Stimulated activated CD8-positive, alpha-beta memory T cell treated with anti-CD3 and anti-CD28 coated beads, Interleukin-4, amount 100 ng/mL, for 48 hours (primary cell): Measurements from ENCODE around the gene SVIL.
"Not testable (repeated sequence)": the region's sequence is repeated elsewhere in the genome, so short reads cannot be mapped to it uniquely, and the experiment has no call there.

Source experiments
- DNase-seq: peaks from one replicate; pipeline ENCODE4 v3.0.0-alpha.2; 2020

Gene SVIL

GRCh38 chr10:29479081-29479925 lies 155.5 kb downstream of the SVIL start:
- DNase-seq: no peak

- no peak for DNase-seq
Measured at GRCh38 chr10:29473406-29474100, 161.2 kb downstream of the SVIL start.

DNA sequence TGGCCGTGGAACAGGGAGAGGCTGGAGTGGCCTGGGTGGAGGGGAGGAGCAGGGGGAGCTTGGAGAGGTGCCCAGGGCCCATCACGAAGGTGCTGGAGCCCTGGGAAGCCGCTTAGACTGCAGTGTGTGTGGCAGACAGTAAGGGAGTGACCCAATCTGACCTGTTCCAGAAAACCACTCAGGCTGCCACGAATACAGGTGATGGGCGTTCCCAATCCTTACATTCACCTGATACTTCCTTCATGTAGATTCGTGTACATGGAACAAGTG lies 161.7 kb downstream of the SVIL start:
- DNase-seq: no peak

DNA sequence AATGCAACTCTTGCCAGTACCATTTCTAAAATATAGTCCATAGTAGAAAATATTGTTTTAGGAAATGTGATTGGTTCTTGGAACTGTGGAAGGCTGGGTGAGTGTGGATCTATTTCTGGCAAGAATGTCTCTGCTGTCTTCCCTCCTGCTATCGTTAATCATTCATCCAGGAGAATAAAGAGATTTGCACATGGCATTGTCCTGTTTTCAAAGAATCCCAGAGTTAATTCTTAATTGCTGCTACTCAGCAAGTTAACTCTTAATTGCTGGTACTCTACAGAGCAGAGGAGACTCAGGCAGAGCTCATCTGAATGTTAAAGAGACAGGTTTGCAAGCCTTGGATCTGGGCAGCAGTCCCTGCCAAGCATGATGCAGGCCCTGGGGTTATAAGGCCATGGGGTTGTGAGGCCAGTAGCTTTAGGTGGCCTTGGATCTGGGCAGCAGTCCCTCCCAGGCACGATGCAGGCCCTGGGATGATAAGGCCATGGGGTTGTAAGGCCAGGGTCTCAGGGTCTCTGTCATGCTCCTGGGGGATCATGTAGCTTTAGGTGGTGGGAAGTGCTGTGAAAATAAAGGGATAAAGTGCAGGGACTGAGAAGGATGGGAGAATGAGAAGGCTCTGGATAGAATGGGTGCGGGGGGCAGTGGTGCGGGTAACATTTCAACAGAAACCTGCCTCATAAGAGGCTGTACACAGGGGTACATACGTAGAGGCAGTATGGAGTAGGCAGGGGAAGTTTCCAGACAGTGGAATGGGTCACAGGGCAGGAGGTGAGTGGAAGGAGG lies 162.3 kb downstream of the SVIL start:
- no peak for DNase-seq

- no peak for DNase-seq
Measured at GRCh38 chr10:29471544-29471859, 163.3 kb downstream of the SVIL start.

DNA sequence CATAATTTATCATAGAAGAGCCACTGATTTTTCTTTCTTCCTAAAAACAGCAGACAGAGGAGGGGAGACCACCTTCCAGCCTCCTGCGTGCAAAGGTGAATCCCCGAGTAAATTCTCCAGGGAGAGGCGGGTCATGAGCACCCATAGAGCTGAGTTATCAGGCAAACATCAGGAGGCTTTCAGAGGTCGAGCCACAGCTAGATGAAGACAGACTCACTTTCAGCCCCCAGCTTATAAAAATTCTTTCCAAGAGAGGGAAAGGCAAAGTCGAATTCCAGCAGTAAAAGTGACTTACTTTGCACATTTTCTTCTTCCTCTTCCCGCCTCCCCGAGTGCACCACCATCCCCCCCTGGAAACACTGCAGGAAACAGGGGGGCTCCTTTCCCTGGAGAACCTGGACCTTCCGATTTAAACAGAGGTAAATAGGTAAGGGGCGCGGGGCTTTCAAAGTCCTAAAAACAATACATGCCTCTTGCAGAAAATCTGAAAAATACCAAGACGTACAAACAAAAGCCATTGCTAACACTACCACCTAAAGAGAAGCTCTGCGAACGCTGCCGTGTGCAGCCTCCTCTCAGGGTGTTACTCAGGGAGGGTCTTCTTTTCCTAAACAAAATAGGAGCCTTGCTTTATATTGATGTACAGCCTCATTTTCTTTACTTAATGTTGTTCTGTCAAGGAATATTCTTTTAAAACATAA lies 163.8 kb downstream of the SVIL start:
- DNase-seq: no peak

- DNase-seq: peak; percentile 64
Measured at GRCh38 chr10:29470355-29470705, 164.4 kb downstream of the SVIL start.

DNA sequence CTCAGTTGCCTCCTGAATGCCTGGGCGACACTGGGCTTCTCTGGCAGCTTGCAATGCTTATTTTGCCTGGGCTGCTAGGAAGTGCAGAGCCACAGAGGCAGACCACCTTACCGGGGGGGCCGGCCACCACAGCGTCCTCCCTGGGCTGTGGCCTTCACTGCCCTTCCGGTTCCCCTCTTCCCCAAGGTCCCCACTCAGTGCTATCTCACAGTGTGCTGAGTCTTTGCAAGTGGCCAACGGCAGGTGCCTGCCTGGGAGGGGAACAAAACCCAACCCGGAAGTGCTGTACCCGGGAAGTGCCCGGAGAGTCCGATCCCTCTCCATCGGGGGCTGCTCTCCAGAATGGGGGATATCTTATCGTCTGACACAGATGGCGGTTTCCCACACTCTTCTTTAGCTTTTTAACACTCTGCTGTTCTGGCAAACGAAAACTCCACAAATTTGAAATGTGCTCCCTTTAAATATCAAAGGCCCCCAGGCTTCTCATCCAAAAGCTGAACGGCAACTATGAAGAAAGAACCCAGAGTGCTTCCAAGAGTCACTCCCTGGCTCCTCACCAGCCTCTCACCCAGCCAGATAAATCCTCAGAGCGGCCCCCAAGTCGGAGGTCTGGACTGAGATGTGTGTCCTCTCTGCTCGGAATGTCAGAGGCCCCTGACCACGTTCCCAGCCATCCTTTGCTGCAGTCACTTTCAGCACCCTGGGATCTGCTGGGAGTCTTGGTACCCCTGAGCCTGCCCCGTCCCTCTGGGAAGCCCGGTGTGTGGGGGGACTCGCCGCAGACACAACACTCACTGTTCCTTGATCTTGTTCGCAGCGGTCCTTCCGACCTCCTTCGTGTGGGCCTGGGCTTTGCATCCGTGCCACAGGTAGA lies 165.1 kb downstream of the SVIL start:
- no peak for DNase-seq

- DNase-seq: no peak
Measured at GRCh38 chr10:29465384-29465783, 169.4 kb downstream of the SVIL start.

- not testable (repeated sequence) for DNase-seq
Measured at GRCh38 chr10:29464671-29465171, 170.1 kb downstream of the SVIL start.

- no peak for DNase-seq
Measured at GRCh38 chr10:29461042-29461441, 173.7 kb downstream of the SVIL start.

DNA sequence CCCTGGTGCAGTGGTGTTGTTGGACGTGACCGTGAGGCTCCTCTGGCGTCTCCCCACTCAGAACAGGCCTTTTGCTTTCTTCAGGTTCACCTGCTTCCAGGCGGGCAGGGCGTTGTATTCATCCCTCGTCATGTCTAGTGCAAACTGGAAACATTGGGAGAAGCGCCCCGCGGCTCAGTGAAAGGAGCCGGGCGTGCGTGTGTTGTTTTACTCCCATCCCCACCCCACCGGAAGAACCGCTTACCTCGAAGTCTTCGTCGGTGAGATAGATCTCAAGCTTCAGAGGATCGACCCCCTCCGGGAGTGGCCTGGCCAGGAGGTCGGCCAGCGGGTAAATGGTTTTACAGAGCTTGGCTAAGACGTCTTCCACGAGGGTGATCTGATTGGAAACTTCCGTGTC lies 176.6 kb downstream of the SVIL start:
- DNase-seq: not testable (repeated sequence)

- no peak for DNase-seq
Measured at GRCh38 chr10:29455095-29455494, 179.7 kb downstream of the SVIL start.

DNA sequence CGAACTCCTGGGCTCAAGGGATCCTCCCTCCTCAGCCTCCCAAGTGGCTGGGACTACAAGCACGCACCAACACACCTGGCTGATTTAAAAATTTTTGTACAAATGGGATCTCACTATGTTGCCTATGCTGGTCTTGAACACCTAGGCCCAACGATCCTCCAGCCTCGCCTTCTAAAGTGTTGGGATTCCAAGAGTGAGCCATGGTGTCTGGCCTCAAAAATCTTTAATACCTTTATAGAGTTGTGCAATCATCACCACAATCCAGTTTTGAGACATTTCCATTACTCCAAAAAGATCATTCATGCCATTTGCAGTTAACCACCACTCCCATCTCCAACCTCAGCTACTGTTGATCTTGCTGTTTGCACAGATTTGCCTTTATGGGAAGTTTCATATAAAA lies 180.5 kb downstream of the SVIL start:
- no peak for DNase-seq

DNA sequence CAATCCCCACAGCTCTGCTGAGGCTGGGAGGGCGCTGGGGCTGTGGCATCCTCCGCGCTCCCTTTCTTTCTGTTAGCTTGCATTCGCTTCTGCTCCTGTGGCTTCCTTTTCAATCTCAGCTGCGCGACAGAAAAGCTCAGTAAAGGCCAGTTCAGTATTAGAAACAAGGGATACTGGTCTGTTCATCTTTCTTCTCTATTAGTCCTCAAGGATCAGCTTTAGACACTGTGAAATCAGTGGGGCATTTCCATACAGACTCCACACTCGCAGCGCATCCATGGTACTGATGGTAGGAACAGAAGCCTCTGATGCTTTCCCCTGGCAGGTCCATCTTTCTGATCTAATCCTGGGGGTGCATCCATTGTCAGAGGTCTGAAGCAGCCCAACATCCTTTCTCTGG lies 182.2 kb downstream of the SVIL start:
- no peak for DNase-seq

DNA sequence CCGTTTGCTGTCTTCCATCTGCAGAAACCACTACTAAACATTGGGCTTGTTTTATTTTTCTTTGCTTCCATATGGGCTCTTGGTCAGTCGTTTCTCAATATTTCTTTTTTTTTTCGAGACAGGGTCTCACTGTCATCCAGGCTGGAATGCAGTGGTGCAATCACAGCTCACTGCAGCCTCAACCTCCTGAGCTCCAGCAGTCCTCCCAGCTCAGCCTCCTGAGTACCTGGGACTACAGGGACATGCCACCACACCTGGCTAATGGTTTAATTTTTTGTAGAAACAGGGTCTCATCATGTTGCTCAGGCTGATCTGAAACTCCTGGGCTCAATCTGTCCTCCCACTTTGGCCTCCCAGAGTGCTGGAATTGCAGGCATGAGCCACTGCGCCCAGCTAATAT lies 182.8 kb downstream of the SVIL start:
- DNase-seq: no peak

- DNase-seq: no peak
Measured at GRCh38 chr10:29450405-29450804, 184.4 kb downstream of the SVIL start.

GRCh38 chr10:29448756-29449592 lies 185.8 kb downstream of the SVIL start:
- peak; percentile 92 for DNase-seq

GRCh38 chr10:29448125-29448524 lies 186.6 kb downstream of the SVIL start:
- no peak for DNase-seq

DNA sequence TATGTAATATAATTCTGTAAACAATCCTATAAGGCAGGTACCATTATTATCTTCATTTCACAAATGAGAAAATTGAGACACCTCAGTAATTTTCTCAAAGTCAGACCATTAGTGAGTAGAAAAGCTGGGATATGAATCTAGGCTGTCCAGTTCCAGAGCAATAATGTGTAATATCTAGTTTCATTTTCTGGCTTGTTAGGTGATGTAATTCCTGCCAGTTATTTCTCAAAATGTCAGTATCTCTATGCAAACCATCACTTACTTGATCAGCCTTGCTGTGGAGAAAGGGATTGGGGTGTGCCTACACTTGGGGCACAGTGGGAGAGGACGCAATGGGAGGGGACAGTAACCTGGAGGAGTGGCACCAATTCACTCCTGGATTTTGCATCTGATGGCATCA lies 188.4 kb downstream of the SVIL start:
- DNase-seq: no peak
